IMR-90 (cell line): ENCODE data around the gene PXDC1. TPM values are rescaled to one million over a fixed set of nuclear protein-coding genes. Genes with fewer than 3 reads are reported as not detected.

ENCODE experiments used
- ATAC-seq: fragments of 200-7000 bp; cut with Tn5 transposase; 2 replicates; pipeline ENCODE4 v1.9.1; 2020; ENCODE audit warnings: low read depth, mild to moderate bottlenecking, moderate library complexity
- BruUV-seq: library from RNA; stranded (reverse); fragments of 400-500 nt; replicated peaks from 2 replicates; lab custom pipeline; 2021; lab: Mats Ljungman, UMichigan
- CTCF ChIA-PET: fragments of 300-600 bp; formaldehyde crosslinking; extraction: SDS; loops from one replicate; lab custom pipeline; 2021; ENCODE audit warnings: antibody characterized with exemption; lab: Yijun Ruan, JAX
- POLR2A ChIA-PET: fragments of 300-600 bp; sonication (Branson Sonifier 250); formaldehyde crosslinking; loops from one replicate; lab custom pipeline; 2022; ENCODE audit warnings: antibody characterized with exemption; ENCODE audit not compliant: unreplicated experiment; lab: Charles Lee
- DNase-seq: peaks from one replicate; pipeline ENCODE4 v3.0.0; 2013
- H2AFZ ChIP-seq: replicated peaks from 2 replicates; pipeline ENCODE3; 2013; ENCODE audit warnings: low read length, mild to moderate bottlenecking; ENCODE audit not compliant: poor library complexity
- H2AK5ac ChIP-seq: 2 replicates; pipeline ENCODE4 v1.6.1; 2013; ENCODE audit warnings: low read depth, low read length, inconsistent platforms
- H2AK9ac ChIP-seq: replicated peaks from 2 replicates; pipeline ENCODE3; 2013; ENCODE audit warnings: mild to moderate bottlenecking, low read depth, low read length, moderate library complexity; ENCODE audit not compliant: poor library complexity
- H2BK120ac ChIP-seq: 2 replicates; pipeline ENCODE4 v1.6.1; 2013; ENCODE audit warnings: low read depth, low read length, inconsistent platforms
- H2BK15ac ChIP-seq: 3 replicates; pipeline ENCODE4 v1.6.1; 2013; ENCODE audit warnings: low read depth, low read length, inconsistent platforms
- H2BK20ac ChIP-seq: 2 replicates; pipeline ENCODE4 v1.6.1; 2013; ENCODE audit warnings: low read depth, mild to moderate bottlenecking, inconsistent platforms, low read length, moderate library complexity
- H2BK5ac ChIP-seq: 2 replicates; pipeline ENCODE4 v1.6.1; 2013; ENCODE audit warnings: mild to moderate bottlenecking, low read depth, low read length, inconsistent platforms; ENCODE audit not compliant: poor library complexity, severe bottlenecking
- H3K14ac ChIP-seq: replicated peaks from 2 replicates; pipeline ENCODE4 v1.6.1; 2013; ENCODE audit warnings: low read depth, low read length, inconsistent platforms
- H3K18ac ChIP-seq: 2 replicates; pipeline ENCODE4 v1.6.1; 2013; ENCODE audit warnings: low read depth, low read length, control low read depth
- H3K23ac ChIP-seq: 2 replicates; pipeline ENCODE4 v1.6.1; 2013; ENCODE audit warnings: low read depth, low read length, inconsistent platforms
- H3K27ac ChIP-seq: 2 replicates; pipeline ENCODE4 v1.5.1; 2013; ENCODE audit warnings: mild to moderate bottlenecking, control low read depth, low read length; ENCODE audit not compliant: insufficient read depth
- H3K27me3 ChIP-seq: 2 replicates; pipeline ENCODE4 v1.6.1; 2013; ENCODE audit warnings: low read length; ENCODE audit not compliant: control insufficient read depth, insufficient read depth
- H3K36me3 ChIP-seq: 2 replicates; pipeline ENCODE4 v1.6.1; 2013; ENCODE audit warnings: low read length, mixed read lengths; ENCODE audit not compliant: control insufficient read depth, insufficient read depth
- H3K4ac ChIP-seq: 2 replicates; pipeline ENCODE4 v1.6.1; 2013; ENCODE audit warnings: low read depth, low read length, inconsistent platforms
- H3K4me1 ChIP-seq: 2 replicates; pipeline ENCODE4 v1.6.1; 2013; ENCODE audit warnings: low read length, mixed read lengths; ENCODE audit not compliant: control insufficient read depth, insufficient read depth
- H3K4me2 ChIP-seq: 2 replicates; pipeline ENCODE4 v1.6.1; 2013; ENCODE audit warnings: low read depth, mild to moderate bottlenecking, control low read depth, low read length, moderate library complexity
- H3K4me3 ChIP-seq: 2 replicates; pipeline ENCODE4 v1.5.1; 2013; ENCODE audit warnings: low read depth, mild to moderate bottlenecking, control low read depth, low read length, moderate library complexity; ENCODE audit not compliant: insufficient read depth
- H3K56ac ChIP-seq: 2 replicates; pipeline ENCODE4 v1.6.1; 2013; ENCODE audit warnings: low read length, inconsistent platforms; ENCODE audit not compliant: insufficient read depth; ENCODE audit errors: extremely low read depth
- H3K79me1 ChIP-seq, 2 experiments: 2 replicates each; pipeline ENCODE4 v1.6.1; 2013; ENCODE audit warnings: low read length in 2 of 2, inconsistent platforms in 1 of 2, low read depth in 1 of 2
- H3K9ac ChIP-seq: 2 replicates; pipeline ENCODE4 v1.6.1; 2013; ENCODE audit warnings: low read depth, low read length, control low read depth
- H3K9me1 ChIP-seq: 2 replicates; pipeline ENCODE4 v1.6.1; 2013; ENCODE audit warnings: low read length, inconsistent platforms; ENCODE audit not compliant: insufficient read depth
- H3K9me3 ChIP-seq: 2 replicates; pipeline ENCODE4 v1.6.1; 2013; ENCODE audit warnings: low read length; ENCODE audit not compliant: control insufficient read depth, insufficient read depth
- H4K20me1 ChIP-seq: 2 replicates; pipeline ENCODE4 v1.6.1; 2013; ENCODE audit warnings: low read length, inconsistent platforms; ENCODE audit not compliant: insufficient read depth
- H4K5ac ChIP-seq: 2 replicates; pipeline ENCODE4 v1.6.1; 2013; ENCODE audit warnings: mild to moderate bottlenecking, low read depth, low read length, control low read depth
- H4K8ac ChIP-seq, 2 experiments: 2 replicates each; pipeline ENCODE4 v1.6.1; 2013; ENCODE audit warnings: low read depth in 2 of 2, low read length in 2 of 2, control low read depth in 1 of 2, inconsistent platforms in 1 of 2
- H4K91ac ChIP-seq: 2 replicates; pipeline ENCODE4 v1.6.1; 2013; ENCODE audit warnings: low read depth, low read length, inconsistent platforms; ENCODE audit not compliant: insufficient read depth
- CEBPB ChIP-seq: IDR thresholded peaks from 2 replicates; pipeline ENCODE4 v1.6.1; 2012; ENCODE audit warnings: low read depth, low read length, improper control_type of control experiment
- FOS ChIP-seq: fragments of 150-350 bp; IDR thresholded peaks from 2 replicates; pipeline ENCODE4 v1.6.1; 2016; ENCODE audit warnings: low read depth, low read length
- MAFK ChIP-seq: IDR thresholded peaks from 2 replicates; pipeline ENCODE4 v1.6.1; 2012; ENCODE audit warnings: low read depth, low read length, improper control_type of control experiment
- MAZ ChIP-seq: IDR thresholded peaks from 2 replicates; pipeline ENCODE4 v1.6.1; 2012; ENCODE audit warnings: low read depth, mild to moderate bottlenecking, low read length, improper control_type of control experiment, moderate library complexity, borderline replicate concordance
- SMC3 ChIP-seq: fragments of 150-350 bp; IDR thresholded peaks from 2 replicates; pipeline ENCODE4 v1.6.1; 2016; ENCODE audit warnings: low read depth, mild to moderate bottlenecking, antibody characterized with exemption, low read length, moderate library complexity
- WGBS, 2 experiments: methylation state at CpG; one replicate each; pipeline versions ENCODE4 v1.1.5 to v1.1.7; 2013; ENCODE audit warnings: missing lambda C conversion rate in 2 of 2; ENCODE audit not compliant: insufficient read length in 1 of 2; ENCODE audit errors: extremely low coverage in 2 of 2; 5-methylcytosine and 5-hydroxymethylcytosine counted together
- dilution Hi-C: fragments of 300-500 bp; cut with HindIII; formaldehyde crosslinking; loops from one replicate; pipeline ENCODE4 v1.14.3; 2018; ENCODE audit warnings: low sequenced_read_pairs; ENCODE audit not compliant: unreplicated experiment
- in situ Hi-C: fragments of 300-500 bp; cut with MboI; formaldehyde crosslinking; loops from 3 replicates; pipeline ENCODE4 v1.14.3; 2019; ENCODE audit warnings: low sequenced_read_pairs, inconsistent platforms, mixed read lengths
- intact Hi-C: fragments of 100-400 bp; cut with micrococcal nuclease; formaldehyde crosslinking; loops from 2 replicates; pipeline ENCODE4 v1.10.0; 2022
- polyA plus RNA-seq, 3 experiments: library from polyadenylated mRNA; depleted of rRNA; stranded (reverse); fragments of >200 nt; gene quantifications; 2 replicates each; pipeline ENCODE4 v1.2.3, GENCODE V29; 2012; ENCODE audit warnings: low replicate concordance in 1 of 3
- total RNA-seq: library from RNA; depleted of rRNA; stranded (reverse); fragments of >200 nt; gene quantifications from 2 replicates; pipeline ENCODE4 v1.2.3, GENCODE V29; 2012

The PXDC1 gene
- total and polyA plus RNA-seq, 2 of the 4 experiments (the other 2 are of a cell fraction) = 63.3 to 72.2 TPM

GRCh38 chr6:3769610-3770009 is 18.1 kb upstream of the PXDC1 start:
- Histone ChIP-seq H4K8ac (no peak overlapping the region), H3K79me1 (no peaks in the 10 kb centered on the region), H3K36me3 (no peaks in the 10 kb centered on the region), H3K4ac (no peak overlapping the region), H3K18ac (no peak overlapping the region), H2AK9ac (no peak overlapping the region), H2BK20ac (no peak overlapping the region), H3K4me3 (no peak overlapping the region), H3K4me2 (no peak overlapping the region), H2BK5ac (no peak overlapping the region), H3K27me3 (no peaks in the 10 kb centered on the region), H2BK15ac (no peak overlapping the region), H2AK5ac (peak overlapping the region; percentile 76), H3K27ac (no peak overlapping the region), H2BK120ac (no peak overlapping the region), H3K9me1 (no peaks in the 10 kb centered on the region; the same call in 1 of the 2 replicates), H3K9ac (no peak overlapping the region), H4K91ac (no peak overlapping the region), H4K20me1 (no peaks in the 10 kb centered on the region), H3K4me1 (peaks cover 6% of the 10 kb centered on the region), H2AFZ (no peak overlapping the region), H3K9me3 (no peaks in the 10 kb centered on the region), H3K23ac (no peak overlapping the region), H3K14ac (no peak overlapping the region; the same call in 1 of the 2 replicates), H4K5ac (no peak overlapping the region), H3K56ac (no peak overlapping the region)
- ChIA-PET POLR2A (no interaction called here), CTCF (no interaction called here)
- WGBS, 2 experiments = no CpG with 5 or more reads among the region's 6 CpGs
- BruUV-seq = no TSS peak
- ATAC-seq (peak; percentile 46; the same call in 1 of the 2 replicates), DNase-seq (peak; percentile 68)
- no peak for TF ChIP-seq MAZ
- peak; percentile 75 for TF ChIP-seq FOS
- no peak for TF ChIP-seq SMC3
- TF ChIP-seq MAFK = no peak
- peak; percentile 83 for TF ChIP-seq CEBPB
- dilution Hi-C loops = no loop called here
- intact Hi-C loops = no loop called here
- in situ Hi-C loops = no loop called here
